NT2/D1 (cell line): ENCODE results near the gene KIF16B.

Experiments used
- DNase-seq: peaks from one replicate; pipeline ENCODE4 v3.0.0-alpha.2; 2011; ENCODE audit warnings: low read depth, low spot score
- H3K27me3 ChIP-seq: 2 replicates; pipeline ENCODE4 v1.6.0; 2011; ENCODE audit warnings: mild to moderate bottlenecking; ENCODE audit not compliant: insufficient read length, insufficient read depth
- H3K36me3 ChIP-seq: 2 replicates; pipeline ENCODE4 v1.6.1; 2011; ENCODE audit warnings: mild to moderate bottlenecking, low read length, mixed read lengths; ENCODE audit not compliant: insufficient read depth, insufficient read length
- H3K4me1 ChIP-seq: 2 replicates; pipeline ENCODE4 v1.5.1; 2011; ENCODE audit not compliant: insufficient read depth, insufficient read length
- H3K4me3 ChIP-seq: 2 replicates; pipeline ENCODE4 v1.5.1; 2011; ENCODE audit warnings: low read depth; ENCODE audit not compliant: insufficient read length
- H3K9ac ChIP-seq: 2 replicates; pipeline ENCODE4 v1.6.0; 2011; ENCODE audit warnings: low read depth; ENCODE audit not compliant: insufficient read length
- H3K9me3 ChIP-seq: 2 replicates; pipeline ENCODE4 v1.5.1; 2011; ENCODE audit warnings: mild to moderate bottlenecking, low read length; ENCODE audit not compliant: insufficient read depth
- SUZ12 ChIP-seq: IDR thresholded peaks from 2 replicates; pipeline ENCODE4 v1.6.1; 2011; ENCODE audit not compliant: insufficient read length, insufficient read depth; ENCODE audit errors: extremely low read depth
- YY1 ChIP-seq: IDR thresholded peaks from 2 replicates; pipeline ENCODE4 v1.6.1; 2011; ENCODE audit not compliant: insufficient read length, insufficient read depth
- ZNF274 ChIP-seq: IDR thresholded peaks from 2 replicates; pipeline ENCODE4 v1.6.1; 2011; ENCODE audit warnings: mild to moderate bottlenecking, low read depth, low read length

Gene KIF16B

GRCh38 chr20:16292226-16292880 is 280.9 kb downstream of the KIF16B start:
- H3K27me3 ChIP-seq: no peaks in the 10 kb centered on the region
- no peaks in the 10 kb centered on the region for H3K9me3 ChIP-seq
- no peaks in the 10 kb centered on the region for H3K36me3 ChIP-seq
- H3K4me3 ChIP-seq: no peak overlapping the region
- no peak overlapping the region for H3K9ac ChIP-seq
- no peaks in the 10 kb centered on the region for H3K4me1 ChIP-seq
- TF ChIP-seq ZNF274 (no peak), YY1 (no peak), SUZ12 (no peak)
- DNase-seq: no peak

- Histone ChIP-seq H3K9me3 (no peaks in the 10 kb centered on the region), H3K4me3 (no peak overlapping the region), H3K36me3 (no peaks in the 10 kb centered on the region), H3K4me1 (no peaks in the 10 kb centered on the region), H3K27me3 (no peaks in the 10 kb centered on the region), H3K9ac (no peak overlapping the region)
- no peak for TF ChIP-seq YY1
- TF ChIP-seq SUZ12: no peak
- no peak for DNase-seq
These were observed 282.9 kb downstream of the KIF16B start for GRCh38 chr20:16290358-16290757.

GRCh38 chr20:16287776-16288175 is 285.5 kb downstream of the KIF16B start:
- no peaks in the 10 kb centered on the region for H3K4me1 ChIP-seq
- H3K9me3 ChIP-seq: no peaks in the 10 kb centered on the region
- H3K4me3 ChIP-seq: no peak overlapping the region
- DNase-seq: no peak
- H3K36me3 ChIP-seq: no peaks in the 10 kb centered on the region
- no peak overlapping the region for H3K9ac ChIP-seq
- no peak for TF ChIP-seq ZNF274
- no peak for TF ChIP-seq SUZ12
- no peak for TF ChIP-seq YY1
- no peaks in the 10 kb centered on the region for H3K27me3 ChIP-seq

GRCh38 chr20:16286601-16287000 is 286.6 kb downstream of the KIF16B start:
- H3K9me3 ChIP-seq: no peaks in the 10 kb centered on the region
- TF ChIP-seq ZNF274 (no peak), SUZ12 (no peak), YY1 (no peak)
- H3K27me3 ChIP-seq: no peaks in the 10 kb centered on the region
- H3K4me1 ChIP-seq: no peaks in the 10 kb centered on the region
- DNase-seq: no peak
- no peak overlapping the region for H3K4me3 ChIP-seq
- H3K9ac ChIP-seq: no peak overlapping the region
- no peaks in the 10 kb centered on the region for H3K36me3 ChIP-seq

DNA sequence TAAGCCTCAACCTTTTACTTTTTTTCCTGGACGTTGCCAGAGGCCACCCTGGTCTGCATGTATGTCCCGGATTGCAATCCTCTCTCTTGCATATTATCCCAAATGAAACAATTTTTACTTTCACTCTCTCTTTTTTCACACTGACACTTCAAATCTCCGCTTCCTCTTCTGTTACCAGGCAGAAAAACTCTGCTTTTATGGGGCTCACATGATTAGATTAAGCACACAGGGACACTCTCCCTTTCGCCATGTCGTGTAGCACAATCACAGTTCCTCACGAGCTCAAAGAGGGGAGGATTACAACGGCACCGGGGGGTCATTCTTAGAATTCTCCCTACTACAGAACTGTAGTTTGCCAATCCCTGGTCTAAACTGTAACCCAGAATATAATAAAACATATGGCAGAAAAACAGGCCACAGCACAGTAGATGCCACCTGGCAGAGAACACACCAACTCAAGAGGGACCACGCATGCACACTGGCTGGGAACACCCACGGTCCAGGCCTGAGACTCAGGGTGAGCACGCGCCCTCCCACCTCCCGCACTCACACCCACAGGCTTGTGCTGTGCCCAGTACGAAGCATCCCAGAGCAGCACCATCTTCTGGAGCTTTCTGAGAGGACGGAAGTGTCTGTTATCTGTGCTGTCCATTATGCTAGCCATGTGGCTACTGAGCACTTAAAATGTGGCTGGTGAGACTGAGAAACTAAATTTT is 288.7 kb downstream of the KIF16B start:
- Histone ChIP-seq H3K9ac (no peak overlapping the region), H3K4me1 (no peaks in the 10 kb centered on the region), H3K27me3 (no peaks in the 10 kb centered on the region), H3K36me3 (no peaks in the 10 kb centered on the region), H3K4me3 (no peak overlapping the region), H3K9me3 (no peaks in the 10 kb centered on the region)
- no peak for TF ChIP-seq SUZ12
- TF ChIP-seq YY1: no peak
- TF ChIP-seq ZNF274: no peak
- DNase-seq: no peak

- TF ChIP-seq SUZ12 (no peak), ZNF274 (no peak), YY1 (no peak)
- Histone ChIP-seq H3K9ac (no peak overlapping the region), H3K4me1 (no peaks in the 10 kb centered on the region), H3K9me3 (no peaks in the 10 kb centered on the region), H3K36me3 (no peaks in the 10 kb centered on the region), H3K27me3 (no peaks in the 10 kb centered on the region), H3K4me3 (no peak overlapping the region)
- DNase-seq: no peak
These were observed 289.3 kb downstream of the KIF16B start for GRCh38 chr20:16283978-16284377.

- H3K4me1 ChIP-seq: no peaks in the 10 kb centered on the region
- H3K36me3 ChIP-seq: no peaks in the 10 kb centered on the region
- no peaks in the 10 kb centered on the region for H3K9me3 ChIP-seq
- TF ChIP-seq ZNF274 (no peak), SUZ12 (no peak), YY1 (no peak)
- no peak overlapping the region for H3K4me3 ChIP-seq
- H3K27me3 ChIP-seq: no peaks in the 10 kb centered on the region
- H3K9ac ChIP-seq: no peak overlapping the region
- no peak for DNase-seq
These were observed 289.9 kb downstream of the KIF16B start for GRCh38 chr20:16283307-16283706.

GRCh38 chr20:16280219-16280618 is 293.0 kb downstream of the KIF16B start:
- Histone ChIP-seq H3K36me3 (no peaks in the 10 kb centered on the region), H3K9me3 (no peaks in the 10 kb centered on the region), H3K4me3 (no peak overlapping the region), H3K27me3 (no peaks in the 10 kb centered on the region), H3K4me1 (no peaks in the 10 kb centered on the region), H3K9ac (no peak overlapping the region)
- TF ChIP-seq YY1: no peak
- no peak for TF ChIP-seq ZNF274
- TF ChIP-seq SUZ12: no peak
- DNase-seq: no peak
